Left ventricle myocardium inferior (tissue), 1 donor: ENCODE data around the gene TCF12. TPM values are rescaled to one million over a fixed set of nuclear protein-coding genes. Genes with fewer than 3 reads are reported as not detected.

Experiments used
- DNase-seq: peaks from one replicate; pipeline ENCODE4 v3.0.0-alpha.2; 2020
- H3K27ac ChIP-seq: fragments of 200-600 bp; replicated peaks from 2 replicates; pipeline ENCODE4 v1.8.0; 2021
- H3K27me3 ChIP-seq: fragments of 200-600 bp; 2 replicates; pipeline ENCODE4 v1.8.0; 2021; ENCODE audit warnings: low read depth
- H3K36me3 ChIP-seq: fragments of 200-600 bp; 2 replicates; pipeline ENCODE4 v1.8.0; 2021
- H3K4me1 ChIP-seq: fragments of 200-600 bp; 2 replicates; pipeline ENCODE4 v1.8.0; 2021
- H3K4me3 ChIP-seq: fragments of 200-600 bp; 2 replicates; pipeline ENCODE4 v1.8.0; 2021; ENCODE audit warnings: mild to moderate bottlenecking, moderate library complexity
- H3K9me3 ChIP-seq: fragments of 200-600 bp; replicated peaks from 2 replicates; pipeline ENCODE4 v1.8.0; 2021
- intact Hi-C: fragments of 100-400 bp; cut with micrococcal nuclease; formaldehyde crosslinking; loops from one replicate; pipeline ENCODE4 v1.11.0; 2022
- total RNA-seq: library from RNA; stranded (reverse); fragmentation: NEBNext Ultra II Directional; extraction: Animal tissue kit (Norgen Biotek cat#: 25700); gene quantifications from one replicate; pipeline ENCODE4 v1.2.1, GENCODE V29; 2021
- TF ChIP-seq, protein P1 (sequence below): fragments of 200-600 bp; IDR thresholded peaks from 2 replicates; pipeline ENCODE4 v1.8.0; 2021; ENCODE audit warnings: antibody characterized with exemption, mild to moderate bottlenecking, borderline replicate concordance
- donor health status: DM: no; HTN: yes; CAD: no; lungs with severe emphysema.

TCF12 gene
- total RNA-seq, 1 donor from 2014 or later, result 52.1 TPM

DNA sequence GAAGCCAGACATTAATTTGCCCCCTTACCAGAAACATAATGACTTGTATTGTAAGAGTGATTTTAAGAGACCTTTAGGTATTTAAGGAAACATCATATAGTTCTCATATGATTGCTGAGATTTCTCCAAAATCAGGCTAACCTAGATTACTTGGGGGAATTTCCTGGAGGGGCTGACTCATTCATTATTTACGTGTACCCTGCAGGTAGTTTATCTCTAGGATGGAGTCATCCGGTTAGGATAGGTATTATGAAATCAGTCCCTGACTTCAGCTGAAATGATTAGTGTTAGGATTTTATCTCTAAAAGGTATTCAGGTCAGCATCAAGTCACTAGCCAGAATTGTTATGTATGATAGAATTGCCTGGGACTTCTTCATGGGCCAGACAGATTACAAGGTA is 97.5 kb downstream of the TCF12 start:
- H3K36me3 ChIP-seq, result no peaks in the 10 kb centered on the region
- H3K9me3 ChIP-seq, result no peaks in the 10 kb centered on the region
- TF ChIP-seq, protein P1, sequence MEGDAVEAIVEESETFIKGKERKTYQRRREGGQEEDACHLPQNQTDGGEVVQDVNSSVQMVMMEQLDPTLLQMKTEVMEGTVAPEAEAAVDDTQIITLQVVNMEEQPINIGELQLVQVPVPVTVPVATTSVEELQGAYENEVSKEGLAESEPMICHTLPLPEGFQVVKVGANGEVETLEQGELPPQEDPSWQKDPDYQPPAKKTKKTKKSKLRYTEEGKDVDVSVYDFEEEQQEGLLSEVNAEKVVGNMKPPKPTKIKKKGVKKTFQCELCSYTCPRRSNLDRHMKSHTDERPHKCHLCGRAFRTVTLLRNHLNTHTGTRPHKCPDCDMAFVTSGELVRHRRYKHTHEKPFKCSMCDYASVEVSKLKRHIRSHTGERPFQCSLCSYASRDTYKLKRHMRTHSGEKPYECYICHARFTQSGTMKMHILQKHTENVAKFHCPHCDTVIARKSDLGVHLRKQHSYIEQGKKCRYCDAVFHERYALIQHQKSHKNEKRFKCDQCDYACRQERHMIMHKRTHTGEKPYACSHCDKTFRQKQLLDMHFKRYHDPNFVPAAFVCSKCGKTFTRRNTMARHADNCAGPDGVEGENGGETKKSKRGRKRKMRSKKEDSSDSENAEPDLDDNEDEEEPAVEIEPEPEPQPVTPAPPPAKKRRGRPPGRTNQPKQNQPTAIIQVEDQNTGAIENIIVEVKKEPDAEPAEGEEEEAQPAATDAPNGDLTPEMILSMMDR, result no peak
- peaks cover 47% of the 10 kb centered on the region for H3K4me1 ChIP-seq
- DNase-seq, result no peak
- H3K27ac ChIP-seq, result no peak overlapping the region
- H3K4me3 ChIP-seq, result no peak overlapping the region
- intact Hi-C loops, result no loop called here
- no peaks in the 10 kb centered on the region for H3K27me3 ChIP-seq

DNA sequence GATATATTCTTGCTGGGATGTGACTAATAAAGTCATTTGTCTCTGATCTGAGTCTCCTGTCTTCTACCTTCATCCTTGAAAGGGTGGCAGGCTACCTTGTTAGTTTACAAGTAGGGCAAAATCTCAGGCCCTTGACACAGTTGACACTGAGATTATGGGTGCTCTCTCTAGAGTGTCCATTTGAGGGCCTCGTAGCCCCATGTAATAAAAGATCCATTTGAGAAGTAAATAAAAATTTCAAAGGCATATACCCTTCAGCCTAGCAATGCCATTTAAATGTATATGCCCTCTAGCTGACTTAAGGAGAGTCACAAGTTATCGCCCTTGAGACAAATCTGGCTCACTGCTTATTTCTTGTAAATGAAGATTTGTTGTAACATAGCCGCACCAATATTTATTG is 98.6 kb downstream of the TCF12 start:
- intact Hi-C loops, result no loop called here
- DNase-seq, result no peak
- Histone ChIP-seq H3K4me1 (peaks cover 54% of the 10 kb centered on the region), H3K27me3 (no peaks in the 10 kb centered on the region), H3K36me3 (no peaks in the 10 kb centered on the region), H3K4me3 (no peak overlapping the region), H3K9me3 (no peaks in the 10 kb centered on the region), H3K27ac (no peak overlapping the region)
- TF ChIP-seq, protein P1, result no peak

DNA sequence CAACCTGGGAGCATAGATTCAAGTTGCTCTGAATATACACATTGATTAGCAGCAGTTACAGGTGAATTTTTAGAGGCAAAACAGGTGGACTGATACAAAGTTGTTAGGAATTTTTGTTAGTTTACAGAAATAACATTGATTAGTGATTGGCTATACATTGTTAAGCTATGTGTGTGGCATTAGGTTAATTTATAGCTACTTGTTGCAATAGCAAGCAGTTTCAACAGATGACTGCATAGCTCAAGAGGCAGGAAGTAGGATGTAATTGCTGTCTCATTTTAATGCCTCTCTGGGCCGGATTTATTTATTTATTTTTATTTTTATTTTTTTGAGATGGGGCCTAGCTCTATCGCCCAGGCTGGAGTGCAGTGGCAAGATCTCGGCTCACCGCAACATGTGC is 99.7 kb downstream of the TCF12 start:
- Histone ChIP-seq H3K9me3 (no peaks in the 10 kb centered on the region), H3K4me3 (no peak overlapping the region), H3K27me3 (no peaks in the 10 kb centered on the region), H3K27ac (no peak overlapping the region), H3K36me3 (no peaks in the 10 kb centered on the region), H3K4me1 (peaks cover 54% of the 10 kb centered on the region)
- no peak for DNase-seq
- TF ChIP-seq, protein P1, result no peak
- intact Hi-C loops, result no loop called here

DNA sequence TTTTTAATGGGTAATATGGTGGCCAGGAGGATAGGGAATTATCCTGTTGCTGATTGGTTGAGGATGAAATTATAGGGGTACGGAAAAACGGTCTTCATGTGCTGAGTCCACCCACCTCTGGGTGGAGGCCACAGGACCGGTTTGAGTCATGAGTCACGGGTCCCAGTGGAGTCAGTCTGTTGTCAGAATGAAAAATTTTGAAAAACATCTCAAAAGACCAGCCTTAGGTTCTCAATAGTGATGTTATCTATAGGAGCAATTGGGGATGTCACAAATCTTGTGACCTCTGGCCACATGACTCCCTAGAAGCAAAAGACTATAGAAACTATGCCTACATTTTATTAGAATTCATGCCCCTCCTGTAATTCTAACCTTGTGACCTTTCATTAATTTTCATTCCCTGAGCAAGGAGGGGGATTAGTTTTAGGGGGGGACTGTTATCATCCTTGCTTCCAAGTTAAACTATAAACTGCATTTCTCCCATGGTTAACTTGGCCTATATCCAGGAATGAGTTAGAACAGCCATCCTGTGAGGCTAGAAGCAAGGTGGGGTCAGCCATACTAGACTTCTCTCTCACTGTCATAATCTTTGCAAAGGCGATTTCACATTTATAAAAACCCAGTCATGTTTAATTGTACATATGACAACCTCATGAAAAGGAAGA is 101.2 kb downstream of the TCF12 start:
- Histone ChIP-seq H3K9me3 (no peaks in the 10 kb centered on the region), H3K36me3 (no peaks in the 10 kb centered on the region), H3K27ac (peak overlapping the region; percentile 38), H3K4me1 (peaks cover 54% of the 10 kb centered on the region), H3K27me3 (no peaks in the 10 kb centered on the region), H3K4me3 (no peak overlapping the region)
- intact Hi-C loops, result no loop called here
- TF ChIP-seq, protein P1, result no peak
- peak; percentile 27 for DNase-seq

DNA sequence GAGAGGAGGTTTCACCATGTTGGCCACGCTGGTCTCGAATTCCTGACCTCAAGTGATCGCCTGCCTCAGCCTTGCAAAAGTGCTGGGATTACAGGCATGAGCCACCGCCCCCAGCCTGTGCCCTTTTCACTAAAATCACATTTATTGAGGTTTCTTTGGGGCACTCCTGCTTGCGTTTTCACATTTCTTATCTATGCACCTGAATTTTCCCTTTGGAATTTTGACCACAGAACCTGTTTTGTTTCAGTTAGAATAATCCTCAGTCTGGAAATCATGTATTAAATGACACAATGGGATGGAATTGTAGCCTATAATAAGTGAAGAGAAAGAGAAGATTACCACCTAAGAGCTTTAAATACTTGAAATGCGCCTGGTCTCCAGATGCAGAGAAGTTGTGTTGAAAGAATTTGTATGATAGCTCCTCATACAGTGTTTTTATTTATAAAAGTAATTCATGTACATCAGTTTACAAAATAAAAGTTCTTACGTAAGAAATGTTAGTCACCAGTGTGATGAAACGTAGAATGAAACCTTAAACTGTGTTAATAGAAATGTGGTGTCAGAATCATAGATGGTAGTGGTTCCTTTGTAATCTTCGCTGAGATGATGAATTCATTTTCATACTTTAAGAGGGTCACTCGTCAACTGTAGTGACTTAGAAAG is 107.0 kb downstream of the TCF12 start:
- no peak for DNase-seq
- peaks cover 32% of the 10 kb centered on the region for H3K4me1 ChIP-seq
- TF ChIP-seq, protein P1, result no peak
- no peak overlapping the region for H3K27ac ChIP-seq
- no peaks in the 10 kb centered on the region for H3K27me3 ChIP-seq
- H3K36me3 ChIP-seq, result no peaks in the 10 kb centered on the region
- intact Hi-C loops, result no loop called here
- no peaks in the 10 kb centered on the region for H3K9me3 ChIP-seq
- no peak overlapping the region for H3K4me3 ChIP-seq
